Measurements from ENCODE around the gene GLTPD2. TPM values are rescaled to one million over a fixed set of nuclear protein-coding genes. Genes with fewer than 3 reads are reported as not detected.
"Not testable (repeated sequence)": the region's sequence is repeated elsewhere in the genome, so short reads cannot be mapped to it uniquely, and the experiment has no call there.

The GLTPD2 gene
- total RNA-seq, 6 experiments from 2014 or later: not detected

- no peak overlapping the region for H3K4me3 Mint-ChIP-seq
- H3K36me3 Mint-ChIP-seq (ENCODE audit: low read depth): 0 out of 2 replicates have a peak, but pooled peaks cover 5% of the 10 kb centered on the region
- H3K9me3 Mint-ChIP-seq: no peaks in the 10 kb centered on the region
- no peak for TF ChIP-seq CTCF (IDR thresholded peaks at IDR 0.05)
- no peaks in the 10 kb centered on the region for H3K4me1 Mint-ChIP-seq (ENCODE audit: low read depth)
- no peaks in the 10 kb centered on the region; the same call in 1 of the 2 replicates for H3K27me3 Mint-ChIP-seq (ENCODE audit: insufficient read depth)
- DNase-seq: no peak
- no peak overlapping the region for H3K27ac Mint-ChIP-seq
Measured at GRCh38 chr17:4818276-4818675, 29.5 kb downstream of the GLTPD2 start.

- H3K9me3 Mint-ChIP-seq: no peaks in the 10 kb centered on the region
- no peaks in the 10 kb centered on the region; the same call in 1 of the 2 replicates for H3K27me3 Mint-ChIP-seq (ENCODE audit: insufficient read depth)
- no peak overlapping the region for H3K4me3 Mint-ChIP-seq
- H3K36me3 Mint-ChIP-seq (ENCODE audit: low read depth): 0 out of 2 replicates have a peak, but pooled peaks cover 5% of the 10 kb centered on the region
- no peak for TF ChIP-seq CTCF (IDR thresholded peaks at IDR 0.05)
- no peaks in the 10 kb centered on the region for H3K4me1 Mint-ChIP-seq (ENCODE audit: low read depth)
- no peak for DNase-seq
- H3K27ac Mint-ChIP-seq: no peak overlapping the region
Measured at GRCh38 chr17:4822835-4823234, 34.1 kb downstream of the GLTPD2 start.

GRCh38 chr17:4823373-4824089 is 34.8 kb downstream of the GLTPD2 start:
- H3K27me3 Mint-ChIP-seq (ENCODE audit: insufficient read depth): no peaks in the 10 kb centered on the region; the same call in 1 of the 2 replicates
- no peak overlapping the region for H3K27ac Mint-ChIP-seq
- DNase-seq: no peak
- H3K9me3 Mint-ChIP-seq: no peaks in the 10 kb centered on the region
- H3K36me3 Mint-ChIP-seq (ENCODE audit: low read depth): 0 out of 2 replicates have a peak, but pooled peaks cover 5% of the 10 kb centered on the region
- H3K4me3 Mint-ChIP-seq: no peak overlapping the region
- H3K4me1 Mint-ChIP-seq (ENCODE audit: low read depth): no peaks in the 10 kb centered on the region
- TF ChIP-seq CTCF (IDR thresholded peaks at IDR 0.05): no peak

- H3K27me3 Mint-ChIP-seq (ENCODE audit: insufficient read depth): no peaks in the 10 kb centered on the region
- H3K36me3 Mint-ChIP-seq (ENCODE audit: low read depth): no peaks in the 10 kb centered on the region
- H3K4me1 Mint-ChIP-seq (ENCODE audit: low read depth): no peaks in the 10 kb centered on the region
- no peak for TF ChIP-seq CTCF (IDR thresholded peaks at IDR 0.05)
- no peak for DNase-seq
- no peak overlapping the region for H3K4me3 Mint-ChIP-seq
- H3K27ac Mint-ChIP-seq: no peak overlapping the region
- H3K9me3 Mint-ChIP-seq: no peaks in the 10 kb centered on the region
Measured at GRCh38 chr17:4827399-4827798, 38.6 kb downstream of the GLTPD2 start.

GRCh38 chr17:4832829-4833177 is 44.0 kb downstream of the GLTPD2 start:
- Mint-ChIP-seq H3K4me3 (peak overlapping the region; percentile 86), H3K4me1 (ENCODE audit: low read depth) (peaks cover 22% of the 10 kb centered on the region), H3K27ac (peak overlapping the region; percentile 94)
- not testable (repeated sequence) for H3K9me3 Mint-ChIP-seq; H3K36me3 Mint-ChIP-seq (ENCODE audit: low read depth); DNase-seq; H3K27me3 Mint-ChIP-seq (ENCODE audit: insufficient read depth)

GRCh38 chr17:4833178-4833940 is 44.6 kb downstream of the GLTPD2 start, which contains the start of gene MINK1:
Gene MINK1 (plus strand): TSS chr17:4833340. CDS start chr17:4833584, 244 bp downstream.
- Mint-ChIP-seq H3K9me3 (no peaks in the 10 kb centered on the region), H3K36me3 (ENCODE audit: low read depth) (no peaks in the 10 kb centered on the region), H3K4me1 (ENCODE audit: low read depth) (peaks cover 25% of the 10 kb centered on the region), H3K27me3 (ENCODE audit: insufficient read depth) (no peaks in the 10 kb centered on the region), H3K4me3 (peak within 1 kb of the TSS; percentile 94), H3K27ac (peak within 1 kb of the TSS; percentile 94)
- TF ChIP-seq CTCF (IDR thresholded peaks at IDR 0.05): no peak
- peak; percentile 83 for DNase-seq

Measured in HFFc6 (cell line).